B cell (primary cell): ENCODE data around the gene RPS21. TPM values are rescaled to one million over a fixed set of nuclear protein-coding genes. Genes with fewer than 3 reads are reported as not detected.
A peak's percentile ranks its signal among the peaks of the same experiment; 100 is the strongest.

ENCODE experiments used
- ATAC-seq: fragments of 200-7000 bp; cut with Tn5 transposase; one replicate; pipeline ENCODE4 v1.10.0; 2021; ENCODE audit warnings: low read depth, mild to moderate bottlenecking, moderate number of reproducible peaks, moderate library complexity
- CTCF ChIA-PET: fragments of 350-600 bp; sonication (Branson Sonifier 250); formaldehyde crosslinking; loops from one replicate; lab custom pipeline; 2021; ENCODE audit warnings: antibody characterized with exemption, inconsistent platforms; lab: Charles Lee
- POLR2A ChIA-PET: fragments of 350-600 bp; sonication (Branson Sonifier 250); formaldehyde crosslinking; loops from one replicate; lab custom pipeline; 2021; ENCODE audit warnings: antibody characterized with exemption; lab: Charles Lee
- DNase-seq: peaks from one replicate; pipeline ENCODE4 v3.0.0; 2013
- H2AFZ ChIP-seq: 2 replicates; pipeline ENCODE4 v1.6.1; 2012; ENCODE audit warnings: mild to moderate bottlenecking, low read depth, low read length; ENCODE audit not compliant: insufficient read depth, poor library complexity, severe bottlenecking
- H3K27ac ChIP-seq, 2 donors: 1 replicate in 1 of 2; 2 replicates in 1 of 2; pipeline ENCODE4 v1.5.1; 2012 to 2013; ENCODE audit warnings: low read length in 2 of 2, mild to moderate bottlenecking in 2 of 2, moderate library complexity in 1 of 2
- H3K27me3 ChIP-seq, 4 experiments: fragments of 200-600 bp in 1 of 4; sonication (generic) in 1 of 4; replicated peaks in 1 of 4; 1 replicate in 2 of 4; 2 replicates in 2 of 4; pipeline versions ENCODE4 v1.6.1 to v1.7.0; 2013 to 2016; ENCODE audit warnings: low read length in 3 of 4, mild to moderate bottlenecking in 2 of 4, mixed read lengths in 1 of 4, moderate library complexity in 1 of 4; ENCODE audit not compliant: insufficient read depth in 4 of 4, control insufficient read depth in 3 of 4; ENCODE audit errors: control extremely low read depth in 1 of 4
- H3K36me3 ChIP-seq, 2 experiments: replicated peaks in 1 of 2; 1 replicate in 1 of 2; 2 replicates in 1 of 2; pipeline versions ENCODE4 v1.6.1 to v1.7.1; 2013; ENCODE audit warnings: low read length in 1 of 2; ENCODE audit not compliant: insufficient read depth in 2 of 2, control insufficient read depth in 1 of 2; ENCODE audit errors: control extremely low read depth in 1 of 2, extremely low read depth in 1 of 2
- H3K4me1 ChIP-seq, 2 donors: fragments of 200-600 bp in 1 of 2; sonication (generic) in 1 of 2; 1 replicate in 1 of 2; 2 replicates in 1 of 2; pipeline versions ENCODE4 v1.5.1 to v1.6.1; 2013 to 2017; ENCODE audit warnings: low read length in 2 of 2; ENCODE audit not compliant: control insufficient read depth in 2 of 2, insufficient read depth in 2 of 2
- H3K4me2 ChIP-seq: replicated peaks from 2 replicates; pipeline ENCODE3; 2012; ENCODE audit warnings: mild to moderate bottlenecking, low read depth, low read length; ENCODE audit not compliant: poor library complexity, severe bottlenecking
- H3K4me3 ChIP-seq, 5 experiments: fragments of 200-600 bp in 1 of 5; sonication (generic) in 1 of 5; 1 replicate in 3 of 5; 2 replicates in 2 of 5; pipeline versions ENCODE4 v1.5.1 to v1.7.0; 2011 to 2016; ENCODE audit warnings: low read length in 4 of 5, mild to moderate bottlenecking in 4 of 5, low read depth in 2 of 5, control low read depth in 1 of 5, moderate library complexity in 1 of 5; ENCODE audit not compliant: insufficient read depth in 1 of 5; ENCODE audit errors: control extremely low read depth in 1 of 5, extremely low read depth in 1 of 5
- H3K79me2 ChIP-seq: fragments of 200-600 bp; sonication (generic); one replicate; pipeline ENCODE4 v1.6.0; 2016; ENCODE audit warnings: low read length; ENCODE audit not compliant: control insufficient read depth, insufficient read depth
- H3K9ac ChIP-seq: fragments of 200-600 bp; sonication (generic); 2 replicates; pipeline ENCODE4 v1.6.1; 2017; ENCODE audit warnings: mild to moderate bottlenecking, low read length, moderate library complexity
- H3K9me3 ChIP-seq, 3 donors: one replicate each; pipeline versions ENCODE4 v1.6.1 to v1.7.1; 2013; ENCODE audit warnings: low read length in 2 of 3; ENCODE audit not compliant: control insufficient read depth in 2 of 3, insufficient read depth in 1 of 3; ENCODE audit errors: control extremely low read depth in 1 of 3
- H4K20me1 ChIP-seq: 2 replicates; pipeline ENCODE4 v1.6.0; 2012; ENCODE audit warnings: mild to moderate bottlenecking, low read length; ENCODE audit not compliant: insufficient read depth, control insufficient read depth, poor library complexity, severe bottlenecking
- H3K27ac Mint-ChIP-seq: one replicate; pipeline ENCODE4 v1.8.0; 2021; ENCODE audit warnings: mixed read lengths
- H3K27me3 Mint-ChIP-seq: one replicate; pipeline ENCODE4 v1.8.0; 2021; ENCODE audit warnings: mixed read lengths
- H3K4me1 Mint-ChIP-seq: one replicate; pipeline ENCODE4 v1.8.0; 2021; ENCODE audit warnings: mixed read lengths
- H3K4me3 Mint-ChIP-seq: one replicate; pipeline ENCODE4 v1.8.0; 2021; ENCODE audit warnings: mixed read lengths
- H3K9me3 Mint-ChIP-seq: one replicate; pipeline ENCODE4 v1.8.0; 2022; ENCODE audit warnings: mixed read lengths; ENCODE audit not compliant: insufficient read depth
- CTCF ChIP-seq: fragments of 200-600 bp; IDR thresholded peaks from one replicate; pipeline ENCODE4 v1.8.0; 2022; ENCODE audit warnings: antibody characterized with exemption, mild to moderate bottlenecking
- EZH2 ChIP-seq: IDR thresholded peaks from 2 replicates; pipeline ENCODE4 v1.6.1; 2012; ENCODE audit warnings: borderline replicate concordance, low read depth, mild to moderate bottlenecking, moderate library complexity, low read length; ENCODE audit not compliant: insufficient read depth, poor library complexity, severe bottlenecking
- WGBS: methylation state at CpG from one replicate; pipeline ENCODE4 v1.1.5; 2013; ENCODE audit warnings: missing lambda C conversion rate; ENCODE audit not compliant: insufficient coverage; 5-methylcytosine and 5-hydroxymethylcytosine counted together
- intact Hi-C: fragments of 100-400 bp; cut with micrococcal nuclease; formaldehyde crosslinking; loops from one replicate; pipeline ENCODE4 v1.10.0; 2022
- polyA plus RNA-seq: library from polyadenylated mRNA; depleted of rRNA; stranded (reverse); fragments of >200 nt; gene quantifications from 2 replicates; pipeline ENCODE4 v1.2.3, GENCODE V29; 2012
- total RNA-seq, 2 donors: library from RNA; stranded (reverse); fragments of 120-200 nt in 1 of 2; gene quantifications; 1 replicate in 1 of 2; 2 replicates in 1 of 2; pipeline versions ENCODE4 v1.2.3 to v1.2.4, GENCODE V29; 2013 to 2022

The RPS21 gene
- total and polyA plus RNA-seq, 2 donors (not counting 1 experiment from before 2014, with no cell fraction given) = 2,653 to 9,603 TPM

- H3K9ac ChIP-seq = no peak overlapping the region
- POLR2A ChIA-PET = interaction anchor here (2.8 kb wide), 1 partner anchor 22 kb away, joined by 7 read pairs; the partner anchor contains the start of gene RPS21
- H4K20me1 ChIP-seq = peaks cover 9% of the 10 kb centered on the region
- WGBS = 96% methylated on average over 12 of the region's 12 CpGs
- H3K36me3 ChIP-seq = no peaks in the 10 kb centered on the region
- Mint-ChIP-seq H3K27me3 (no peaks in the 10 kb centered on the region), H3K27ac (no peak overlapping the region), H3K4me3 (peak overlapping the region; percentile 34), H3K4me1 (peaks cover 28% of the 10 kb centered on the region), H3K9me3 (no peaks in the 10 kb centered on the region)
- no peak overlapping the region for H3K4me2 ChIP-seq
- no peaks in the 10 kb centered on the region for H3K9me3 ChIP-seq
- no peak overlapping the region for H3K4me3 ChIP-seq
- CTCF ChIA-PET = interaction anchor here (1.5 to 1.6 kb wide), 2 partner anchors 26 to 107 kb away, joined by 5 to 8 read pairs; no protein-coding TSS in a partner anchor
- no peak overlapping the region for H3K27ac ChIP-seq
- no peaks in the 10 kb centered on the region for H3K27me3 ChIP-seq
- no peak overlapping the region for H2AFZ ChIP-seq
- no peak for TF ChIP-seq EZH2
- TF ChIP-seq CTCF = no peak
- peaks cover 23% of the 10 kb centered on the region for H3K79me2 ChIP-seq
- peaks cover 30 to 41% of the 10 kb centered on the region in 2 donors for H3K4me1 ChIP-seq
- intact Hi-C loops = loop anchor here (5.0 kb wide), 1 partner anchor 529 kb away; the partner anchor contains the start of gene GID8
- ATAC-seq (no peak), DNase-seq (no peak)
Measured at GRCh38 chr20:62408640-62409039, 21.7 kb downstream of the RPS21 start.

GRCh38 chr20:62409086-62409853 lies 22.4 kb downstream of the RPS21 start:
- POLR2A ChIA-PET = interaction anchor here (2.8 kb wide), 1 partner anchor 22 kb away, joined by 7 read pairs; the partner anchor contains the start of gene RPS21
- H3K4me3 Mint-ChIP-seq = peak overlapping the region; percentile 39
- H2AFZ ChIP-seq = peak overlapping the region; percentile 66

More at GRCh38 chr20:62409086-62409853, 22.4 kb downstream of the RPS21 start:
- Histone ChIP-seq H3K4me1 (peaks cover 30 to 41% of the 10 kb centered on the region in 2 donors), H3K36me3 (no peaks in the 10 kb centered on the region), H3K79me2 (peaks cover 23% of the 10 kb centered on the region), H3K27ac (no peak overlapping the region), H4K20me1 (peaks cover 9% of the 10 kb centered on the region), H3K4me2 (peak overlapping the region; percentile 60), H3K27me3 (no peaks in the 10 kb centered on the region), H3K9me3 (no peaks in the 10 kb centered on the region), H3K4me3 (peak overlapping the region in 1 of 5 experiments; percentile 11), H3K9ac (no peak overlapping the region)
- intact Hi-C loops = loop anchor here (5.0 kb wide), 1 partner anchor 528 kb away; the partner anchor contains the start of gene GID8
- CTCF ChIA-PET = interaction anchor here (0.9 to 2.2 kb wide), 6 partner anchors 9 to 383 kb away, joined by 3 to 11 read pairs (median 6); partner anchors contain the start of gene RPS21
- H3K4me1 Mint-ChIP-seq = peaks cover 26% of the 10 kb centered on the region
- ATAC-seq (no peak), DNase-seq (no peak)
- 91% methylated on average over 11 of the region's 12 CpGs for WGBS
- H3K9me3 Mint-ChIP-seq = no peaks in the 10 kb centered on the region
- peak overlapping the region; percentile 41 for H3K27ac Mint-ChIP-seq
- TF ChIP-seq EZH2 (no peak), CTCF (no peak)
- no peaks in the 10 kb centered on the region for H3K27me3 Mint-ChIP-seq
